Choroid plexus epithelial cell (primary cell): ENCODE data around the gene PLAC9.

ENCODE experiments used
- DNase-seq: peaks from one replicate; pipeline ENCODE4 v3.0.0-alpha.2; 2010; ENCODE audit warnings: low read depth
- H3K4me3 ChIP-seq: 2 replicates; pipeline ENCODE4 v1.5.1; 2011; ENCODE audit warnings: low read depth, mild to moderate bottlenecking, control low read depth, low read length, moderate library complexity
- CTCF ChIP-seq: conservative IDR thresholded peaks from 2 replicates; pipeline ENCODE4 v1.5.1; 2011; ENCODE audit warnings: low read depth, mild to moderate bottlenecking, control low read depth, inconsistent platforms, low read length, moderate library complexity

The PLAC9 gene

GRCh38 chr10:80160361-80161320, 28.1 kb downstream of the PLAC9 start:
- no peak for DNase-seq
- no peak overlapping the region for H3K4me3 ChIP-seq
- no peak for TF ChIP-seq CTCF

GRCh38 chr10:80161321-80162083, 29.0 kb downstream of the PLAC9 start:
- TF ChIP-seq CTCF, result peak; percentile 50
- H3K4me3 ChIP-seq, result no peak overlapping the region
- peak; percentile 49 for DNase-seq

- H3K4me3 ChIP-seq, result no peak overlapping the region
- TF ChIP-seq CTCF, result no peak
- peak; percentile 41 for DNase-seq
Measured at GRCh38 chr10:80163741-80164341, 31.3 kb downstream of the PLAC9 start.

- H3K4me3 ChIP-seq, result no peak overlapping the region
- DNase-seq, result no peak
- no peak for TF ChIP-seq CTCF
Measured at GRCh38 chr10:80164596-80164995, 32.1 kb downstream of the PLAC9 start.

GRCh38 chr10:80165173-80165572, 32.6 kb downstream of the PLAC9 start:
- TF ChIP-seq CTCF, result peak; percentile 47
- DNase-seq, result peak; percentile 61
- H3K4me3 ChIP-seq, result no peak overlapping the region

GRCh38 chr10:80166581-80167470, 34.3 kb downstream of the PLAC9 start:
- no peak for TF ChIP-seq CTCF
- DNase-seq, result no peak
- no peak overlapping the region for H3K4me3 ChIP-seq
